Prostate gland (tissue), 2 donors: ENCODE measurements around the gene MPV17L2.

Experiments
- CTCF ChIP-seq, 4 experiments: fragments of 200-600 bp in 2 of 4; fragments of 450-650 bp in 2 of 4; sonication (generic) in 2 of 4; IDR thresholded peaks; 1 replicate in 3 of 4; 2 replicates in 1 of 4; pipeline ENCODE4 v1.5.1; 2016 to 2019; ENCODE audit warnings: antibody characterized with exemption in 4 of 4, mild to moderate bottlenecking in 2 of 4, moderate library complexity in 2 of 4
- POLR2AphosphoS5 ChIP-seq: sonication (generic); formaldehyde crosslinking; IDR thresholded peaks from one replicate; pipeline ENCODE4 v1.6.1; 2017; ENCODE audit warnings: antibody characterized with exemption

DNA sequence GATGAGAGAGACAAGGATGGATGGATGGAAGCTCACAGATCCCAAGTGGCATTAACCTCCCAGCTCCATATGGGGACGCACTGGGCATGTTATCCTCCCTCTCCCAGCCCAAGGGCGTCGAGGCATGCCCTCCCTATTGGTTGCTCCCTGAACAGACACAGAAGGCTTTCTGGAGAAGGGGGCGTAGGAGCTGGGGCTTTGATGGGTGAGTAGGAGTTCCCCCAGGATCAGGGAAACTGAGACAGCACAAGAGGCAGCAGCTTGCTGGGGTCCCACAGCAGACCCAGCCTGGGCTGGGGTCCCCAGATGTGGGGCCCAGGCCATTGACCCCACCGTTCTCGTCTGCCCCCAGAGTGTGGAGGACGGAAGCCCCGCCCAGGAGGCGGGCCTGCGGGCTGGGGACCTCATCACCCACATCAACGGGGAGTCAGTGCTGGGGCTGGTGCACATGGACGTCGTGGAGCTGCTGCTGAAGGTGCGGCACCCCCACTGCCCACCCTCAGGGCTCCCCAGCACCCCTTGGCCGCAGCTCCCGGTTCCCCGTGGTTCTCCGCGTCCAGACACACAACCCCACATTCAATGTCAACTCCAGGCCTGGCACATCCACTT is 47.5 kb upstream of the MPV17L2 start:
- TF ChIP-seq CTCF (IDR thresholded peaks at IDR 0.05) (no peak), POLR2AphosphoS5 (no peak)
